K562 (cell line): ENCODE results near the gene SHISA7. TPM values are rescaled to one million over a fixed set of nuclear protein-coding genes. Genes with fewer than 3 reads are reported as not detected.

Experiments used
- BRF1 ChIP-seq: IDR thresholded peaks from 3 replicates; pipeline ENCODE4 v1.6.1; 2011; ENCODE audit warnings: borderline replicate concordance, mild to moderate bottlenecking; ENCODE audit not compliant: insufficient read length; ENCODE audit errors: extremely low read depth
- C11orf30 ChIP-seq: fragments of 450-650 bp; IDR thresholded peaks from 2 replicates; pipeline ENCODE4 v1.6.1; 2016; ENCODE audit warnings: low read depth, mild to moderate bottlenecking
- CBX5 ChIP-seq: IDR thresholded peaks from 2 replicates; pipeline ENCODE4 v1.6.1; 2014; ENCODE audit warnings: low read depth, borderline replicate concordance
- CREBBP ChIP-seq: IDR thresholded peaks from one replicate; pipeline ENCODE4 v1.6.1; 2012; ENCODE audit warnings: low read depth, mild to moderate bottlenecking, control low read depth, inconsistent platforms, low read length
- EP400 ChIP-seq: fragments of 450-650 bp; IDR thresholded peaks from 2 replicates; pipeline ENCODE4 v1.6.1; 2017; ENCODE audit warnings: antibody characterized with exemption, mild to moderate bottlenecking, moderate library complexity
- ERF ChIP-seq: fragments of 450-650 bp; formaldehyde crosslinking; IDR thresholded peaks from 2 replicates; pipeline ENCODE4 v1.4.0; 2020; ENCODE audit warnings: mild to moderate bottlenecking, mixed read lengths
- FOXK1 ChIP-seq: sonication (generic); formaldehyde crosslinking; IDR thresholded peaks from 2 replicates; pipeline ENCODE4 v1.8.0; 2022; ENCODE audit warnings: missing genetic modification reagents, mild to moderate bottlenecking, borderline replicate concordance
- FOXM1 ChIP-seq, 2 experiments: fragments of 450-650 bp in 1 of 2; sonication (generic) in 1 of 2; formaldehyde crosslinking in 1 of 2; IDR thresholded peaks; 2 replicates each; pipeline versions ENCODE4 v1.6.1 to v1.9.0; 2017 to 2022; ENCODE audit warnings: low read depth in 2 of 2, mild to moderate bottlenecking in 2 of 2, missing genetic modification reagents in 1 of 2, moderate library complexity in 1 of 2
- HEY1 ChIP-seq: fragments of 250-450 bp; sonication (Bioruptor Pico); IDR thresholded peaks from 2 replicates; pipeline ENCODE4 v1.5.0; 2020; ENCODE audit warnings: mild to moderate bottlenecking, moderate library complexity, borderline replicate concordance
- HMGN3 ChIP-seq: IDR thresholded peaks from 2 replicates; pipeline ENCODE4 v1.6.1; 2011; ENCODE audit warnings: borderline replicate concordance, low read depth, mild to moderate bottlenecking, mixed read lengths, low read length; ENCODE audit not compliant: insufficient read length; ENCODE audit errors: extremely low read depth
- KLF16 ChIP-seq: IDR thresholded peaks from 2 replicates; pipeline ENCODE4 v1.6.1; 2016; ENCODE audit warnings: antibody characterized with exemption
- MED1 ChIP-seq: sonication (generic); formaldehyde crosslinking; IDR thresholded peaks from 2 replicates; pipeline ENCODE4 v1.8.1; 2023; ENCODE audit warnings: missing genetic modification reagents, borderline replicate concordance
- MXD1 ChIP-seq: fragments of 250-450 bp; sonication (Bioruptor Pico); IDR thresholded peaks from 2 replicates; pipeline ENCODE4 v1.8.0; 2021; ENCODE audit warnings: borderline replicate concordance, mild to moderate bottlenecking, moderate library complexity; ENCODE audit not compliant: poor library complexity, severe bottlenecking
- NFIC ChIP-seq: fragments of 450-650 bp; IDR thresholded peaks from 2 replicates; pipeline ENCODE4 v1.6.1; 2017; ENCODE audit warnings: mild to moderate bottlenecking, inconsistent platforms
- NRF1 ChIP-seq, 2 experiments: fragments of 450-650 bp; IDR thresholded peaks in 1 of 2; conservative IDR thresholded peaks in 1 of 2; 2 replicates each; pipeline ENCODE4 v1.6.1; 2014; ENCODE audit warnings: mild to moderate bottlenecking in 2 of 2
- PYGO2 ChIP-seq: fragments of 450-650 bp; IDR thresholded peaks from 2 replicates; pipeline ENCODE4 v1.6.1; 2016; ENCODE audit warnings: mild to moderate bottlenecking, missing genetic modification characterization, moderate library complexity, missing compliant biosample characterization
- RBM17 ChIP-seq: fragments of 200-400 bp; formaldehyde crosslinking; IDR thresholded peaks from 2 replicates; pipeline ENCODE4 v1.6.1; 2017; ENCODE audit warnings: low read depth, mild to moderate bottlenecking, low read length, borderline replicate concordance
- SIN3B ChIP-seq: fragments of 450-650 bp; IDR thresholded peaks from 2 replicates; pipeline ENCODE4 v1.6.1; 2017; ENCODE audit warnings: low read depth, mild to moderate bottlenecking, moderate library complexity
- SMAD1 ChIP-seq: fragments of 150-350 bp; IDR thresholded peaks from 2 replicates; pipeline ENCODE4 v1.6.1; 2014; ENCODE audit warnings: low read length, low read depth; ENCODE audit not compliant: partially characterized antibody
- TOE1 ChIP-seq, 2 experiments: fragments of 450-650 bp in 1 of 2; sonication (generic) in 1 of 2; formaldehyde crosslinking in 1 of 2; IDR thresholded peaks; 2 replicates each; pipeline versions ENCODE4 v1.7.1 to v1.8.0; 2016 to 2022; ENCODE audit warnings: borderline replicate concordance in 2 of 2, mild to moderate bottlenecking in 2 of 2, antibody characterized with exemption in 1 of 2, inconsistent platforms in 1 of 2, low read depth in 1 of 2, missing genetic modification reagents in 1 of 2, moderate library complexity in 1 of 2
- ZFP1 ChIP-seq: fragments of 450-650 bp; formaldehyde crosslinking; IDR thresholded peaks from 2 replicates; pipeline ENCODE4 v1.4.0; 2020; ENCODE audit warnings: mild to moderate bottlenecking, mixed read lengths
- ZNF124 ChIP-seq: sonication (generic); formaldehyde crosslinking; IDR thresholded peaks from 2 replicates; pipeline ENCODE4 v1.8.1; 2022; ENCODE audit warnings: missing genetic modification reagents
- ZNF274 ChIP-seq: IDR thresholded peaks from 2 replicates; pipeline ENCODE4 v1.6.1; 2011; ENCODE audit warnings: low read depth, mild to moderate bottlenecking, low read length, moderate library complexity, borderline replicate concordance
- ZNF639 ChIP-seq, 2 experiments: fragments of 200-800 bp in 1 of 2; sonication (Bioruptor generic) in 1 of 2; sonication (generic) in 1 of 2; formaldehyde crosslinking in 1 of 2; IDR thresholded peaks in 1 of 2; conservative IDR thresholded peaks in 1 of 2; 2 replicates each; pipeline versions ENCODE4 v1.5.0 to v1.6.1; 2016 to 2020; ENCODE audit warnings: missing compliant biosample characterization in 1 of 2, missing genetic modification characterization in 1 of 2, missing genetic modification reagents in 1 of 2
- ZNF696 ChIP-seq: fragments of 250-450 bp; sonication (Bioruptor Pico); conservative IDR thresholded peaks from 2 replicates; pipeline ENCODE4 v1.4.0; 2020; ENCODE audit warnings: mild to moderate bottlenecking, moderate library complexity
- polyA plus RNA-seq, 8 experiments: library from polyadenylated mRNA; depleted of rRNA in 4 of 8; stranded (reverse) in 5 of 8; unstranded in 3 of 8; fragments of >200 nt; fragmentation: Nextera tagmentation in 2 of 8; fragmentation: Illumina TruSeq in 1 of 8; extraction: Ambion mirVana in 2 of 8; extraction: Trizol in 1 of 8; gene quantifications; 2 replicates each; pipeline versions ENCODE4 v1.2.1 to v1.2.3, GENCODE V29; 2011 to 2014; ENCODE audit warnings: inconsistent platforms in 1 of 8, missing spikeins in 1 of 8
- total RNA-seq, 7 experiments: library from RNA; depleted of rRNA in 6 of 7; stranded (reverse); fragments of >200 nt in 6 of 7; fragmentation: Illumina TruSeq in 2 of 7; extraction: Trizol in 2 of 7; gene quantifications; 2 replicates each; pipeline versions ENCODE4 v1.2.1 to v1.2.3, GENCODE V29; 2011 to 2021; ENCODE audit warnings: low replicate concordance in 1 of 7
- TF ChIP-seq, protein P1 (sequence below): fragments of 250-450 bp; sonication (Bioruptor Pico); IDR thresholded peaks from 2 replicates; pipeline ENCODE4 v1.6.1; 2021; ENCODE audit warnings: mild to moderate bottlenecking

SHISA7 gene
- total and polyA plus RNA-seq, 9 of the 15 experiments (the other 6 are each of a cell fraction or from before 2014, with no cell fraction given), result 0.01 to 0.40 (median 0.07) TPM

DNA sequence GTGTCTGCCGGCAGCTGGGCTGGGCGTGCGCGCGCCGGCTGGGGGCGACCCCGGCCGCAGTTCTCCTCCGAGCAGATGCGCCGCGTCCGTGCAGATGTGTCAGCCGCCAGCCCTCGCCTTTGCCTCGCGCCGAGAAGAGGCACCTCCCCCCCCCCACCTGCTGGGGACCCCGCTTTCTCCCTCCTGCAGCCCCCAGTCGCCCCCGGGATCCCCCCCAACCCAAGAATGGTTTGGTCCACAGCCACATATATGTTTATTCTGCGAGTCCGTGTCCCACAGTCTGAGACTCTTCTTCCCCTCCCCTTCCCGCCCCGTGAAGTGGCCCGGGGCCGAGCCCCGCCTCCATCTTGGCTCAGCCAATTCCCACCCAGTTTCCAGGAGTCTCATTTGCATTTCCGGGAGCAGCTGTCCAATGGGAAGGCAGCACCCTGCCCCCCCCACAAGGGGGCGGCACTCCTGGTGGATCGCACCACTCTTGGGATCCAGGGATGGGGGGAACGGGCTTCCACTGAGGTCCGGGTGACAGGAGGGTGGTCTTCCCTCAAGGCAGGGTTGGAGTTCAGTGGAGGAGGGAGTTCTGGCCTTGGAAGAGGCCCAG lies 9.7 kb upstream of the SHISA7 start (continued):
- TF ChIP-seq ZNF274 (no peak), NFIC (0 out of 2 replicates have a peak, but pooled peaks have one; percentile 14), CBX5 (no peak), TOE1 (IDR thresholded peaks at IDR 0.05; ENCODE audit: borderline replicate concordance) (peak; percentile 96), TOE1 (CRISPR knock-in tag; IDR thresholded peaks at IDR 0.05; ENCODE audit: borderline replicate concordance, low read depth) (no peak), NRF1 (conservative IDR thresholded peaks at IDR 0.05 in 1 of 2, IDR thresholded peaks at IDR 0.05 in 1 of 2) (peak in 1 of 2 experiments; percentile 46; a peak in 1 of 4 replicates), KLF16 (no peak), EP400 (no peak; the same call in 1 of the 2 replicates), ZFP1 (no peak), ERF (CRISPR knock-in tag) (no peak), C11orf30 (no peak), ZNF124 (CRISPR knock-in tag) (no peak), PYGO2 (tag) (no peak), MED1 (CRISPR knock-in tag) (no peak), ZNF639 (CRISPR knock-in tag; conservative IDR thresholded peaks at IDR 0.05 in 1 of 2, IDR thresholded peaks at IDR 0.05 in 1 of 2) (no peak), BRF1 (no peak), SMAD1 (no peak), FOXM1 (IDR thresholded peaks at IDR 0.05; ENCODE audit: low read depth) (peak; percentile 86), FOXM1 (CRISPR knock-in tag; IDR thresholded peaks at IDR 0.05; ENCODE audit: low read depth) (no peak), HEY1 (CRISPR knock-in tag) (no peak), HMGN3 (no peak), ZNF696 (no peak), SIN3B (no peak), FOXK1 (CRISPR knock-in tag) (no peak), MXD1 (no peak), CREBBP (no peak), RBM17 (no peak)
- TF ChIP-seq, protein P1, sequence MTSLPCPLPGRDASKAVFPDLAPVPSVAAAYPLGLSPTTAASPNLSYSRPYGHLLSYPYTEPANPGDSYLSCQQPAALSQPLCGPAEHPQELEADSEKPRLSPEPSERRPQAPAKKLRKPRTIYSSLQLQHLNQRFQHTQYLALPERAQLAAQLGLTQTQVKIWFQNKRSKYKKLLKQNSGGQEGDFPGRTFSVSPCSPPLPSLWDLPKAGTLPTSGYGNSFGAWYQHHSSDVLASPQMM (CRISPR knock-in tag), result no peak
